GM21423 (cell line): ENCODE data around the gene RBM7.

Source experiments
- ATAC-seq: cut with Tn5 transposase; IDR thresholded peaks from one replicate; pipeline ENCODE4 v1.9.1; 2021; ENCODE audit warnings: mild to moderate bottlenecking, moderate library complexity; ENCODE audit not compliant: unreplicated experiment

Gene RBM7

GRCh38 chr11:114400216-114400914, at the start of gene RBM7, which contains the start of gene C11orf71:
Gene RBM7 (plus strand): TSS chr11:114400666. CDS start chr11:114400672, 6 bp downstream.
Gene C11orf71 (minus strand): TSS chr11:114400511. CDS start chr11:114400331, 180 bp downstream.
- peak; percentile 93 for ATAC-seq

- no peak for ATAC-seq
Observed at GRCh38 chr11:114353443-114353842, 47.0 kb upstream of the RBM7 start.

- no peak for ATAC-seq
Observed at GRCh38 chr11:114354076-114354475, 46.4 kb upstream of the RBM7 start.

GRCh38 chr11:114358716-114359115, 41.8 kb upstream of the RBM7 start:
- no peak for ATAC-seq

- no peak for ATAC-seq
Observed at GRCh38 chr11:114359342-114359741, 41.1 kb upstream of the RBM7 start.

GRCh38 chr11:114362326-114362725, 38.1 kb upstream of the RBM7 start:
- no peak for ATAC-seq

GRCh38 chr11:114362958-114363357, 37.5 kb upstream of the RBM7 start:
- ATAC-seq, result no peak

GRCh38 chr11:114366331-114367243, 33.9 kb upstream of the RBM7 start:
- no peak for ATAC-seq

- ATAC-seq, result no peak
Observed at GRCh38 chr11:114367244-114367957, 33.1 kb upstream of the RBM7 start.

GRCh38 chr11:114368918-114369680, 31.4 kb upstream of the RBM7 start:
- ATAC-seq, result no peak

GRCh38 chr11:114375052-114375451, 25.4 kb upstream of the RBM7 start:
- ATAC-seq, result no peak

- no peak for ATAC-seq
Observed at GRCh38 chr11:114377612-114378267, 22.7 kb upstream of the RBM7 start.

- ATAC-seq, result no peak
Observed at GRCh38 chr11:114379394-114380069, 20.9 kb upstream of the RBM7 start.

GRCh38 chr11:114382509-114382908, 18.0 kb upstream of the RBM7 start:
- ATAC-seq, result no peak

- ATAC-seq, result no peak
Observed at GRCh38 chr11:114384487-114384886, 16.0 kb upstream of the RBM7 start.

- ATAC-seq, result no peak
Observed at GRCh38 chr11:114386131-114386530, 14.3 kb upstream of the RBM7 start.

GRCh38 chr11:114386545-114386944, 13.9 kb upstream of the RBM7 start:
- ATAC-seq, result no peak

- no peak for ATAC-seq
Observed at GRCh38 chr11:114392735-114393667, 7.5 kb upstream of the RBM7 start.
